H54 (cell line): Measurements from ENCODE around the gene EIF4E2.

Experiments
- DNase-seq: peaks from one replicate; pipeline ENCODE4 v3.0.0; 2011; ENCODE audit warnings: low spot score, mixed read lengths; ENCODE audit not compliant: insufficient read length
- FAIRE-seq: peaks from 3 replicates; lab custom pipeline; 2011; peaks lifted over from hg19 to GRCh38; lab: Jason Lieb, UNC
- POLR2A ChIP-seq: IDR thresholded peaks from 2 replicates; pipeline ENCODE4 v1.6.1; 2011; ENCODE audit warnings: low read depth, mild to moderate bottlenecking, low read length

EIF4E2 gene

DNA sequence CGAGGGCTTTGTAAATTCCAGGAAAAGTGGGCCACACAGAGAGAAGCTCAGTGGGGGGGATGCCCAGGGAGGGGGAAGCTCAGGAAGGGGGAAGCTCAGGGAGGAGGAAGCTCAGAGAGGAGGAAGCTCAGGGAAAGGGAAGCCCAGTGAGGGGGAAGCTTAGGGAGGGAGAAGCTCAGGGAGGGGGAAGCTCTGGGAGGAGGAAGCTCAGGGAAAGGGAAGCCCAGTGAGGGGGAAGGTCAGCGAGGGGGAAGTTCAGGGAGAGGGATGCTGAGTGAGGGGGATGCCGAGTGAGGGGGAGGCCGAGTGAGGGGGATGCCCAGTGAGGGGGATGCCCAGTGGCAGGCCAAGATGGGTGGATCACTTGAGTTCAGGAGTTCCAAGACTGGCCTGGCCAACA is 11.8 kb upstream of the EIF4E2 start:
- TF ChIP-seq POLR2A: no peak
- FAIRE-seq: no peak

DNA sequence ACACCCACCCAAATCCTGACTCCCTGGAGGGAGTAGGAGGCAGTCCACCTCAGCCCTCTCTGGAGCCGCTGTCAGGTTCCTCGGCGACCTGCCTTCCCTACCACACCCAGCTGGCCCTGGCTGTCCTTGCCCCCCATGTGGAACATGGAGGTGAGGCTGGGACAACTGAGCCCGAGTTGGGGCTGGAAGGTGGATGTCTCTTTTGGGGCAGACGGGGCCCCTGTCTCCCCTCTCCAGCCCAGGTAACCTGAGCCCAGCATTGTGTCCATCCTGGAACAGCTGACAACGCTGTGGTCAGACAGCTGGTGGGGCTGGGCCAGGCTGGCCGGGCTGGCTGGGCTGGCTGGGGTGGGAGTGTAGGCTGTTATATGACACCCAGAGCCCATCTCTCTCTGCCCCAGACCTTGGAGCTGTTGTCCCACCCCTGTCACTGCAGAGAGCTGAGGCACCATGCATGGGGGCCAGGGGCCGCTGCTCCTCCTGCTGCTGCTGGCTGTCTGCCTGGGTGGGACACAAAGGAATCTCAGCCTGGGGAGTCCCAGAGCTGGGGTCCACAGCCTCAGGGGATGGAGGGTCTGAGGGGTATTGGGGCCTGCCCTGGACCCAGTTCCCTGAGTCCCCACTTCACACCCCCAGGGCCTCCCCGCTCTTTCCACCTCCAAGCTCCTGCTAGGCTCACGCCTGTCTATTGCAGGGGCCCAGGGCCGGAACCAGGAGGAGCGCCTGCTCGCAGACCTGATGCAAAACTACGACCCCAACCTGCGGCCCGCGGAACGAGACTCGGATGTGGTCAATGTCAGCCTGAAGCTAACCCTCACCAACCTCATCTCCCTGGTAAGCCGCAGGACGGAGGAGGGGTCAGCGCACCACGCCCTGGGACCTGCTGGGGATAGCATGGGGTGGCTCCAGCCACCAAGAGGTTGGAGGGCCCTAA is 10.9 kb upstream of the EIF4E2 start, which contains the start of gene CHRNG:
Gene CHRNG, plus strand, starts transcription at position 395 of the 934 bp plus-strand sequence. Its CDS starts 56 bp downstream, at position 451.
- TF ChIP-seq POLR2A: no peak

More for the DNA sequence above, 11.8 kb upstream of the EIF4E2 start:
- no peak for DNase-seq

DNA sequence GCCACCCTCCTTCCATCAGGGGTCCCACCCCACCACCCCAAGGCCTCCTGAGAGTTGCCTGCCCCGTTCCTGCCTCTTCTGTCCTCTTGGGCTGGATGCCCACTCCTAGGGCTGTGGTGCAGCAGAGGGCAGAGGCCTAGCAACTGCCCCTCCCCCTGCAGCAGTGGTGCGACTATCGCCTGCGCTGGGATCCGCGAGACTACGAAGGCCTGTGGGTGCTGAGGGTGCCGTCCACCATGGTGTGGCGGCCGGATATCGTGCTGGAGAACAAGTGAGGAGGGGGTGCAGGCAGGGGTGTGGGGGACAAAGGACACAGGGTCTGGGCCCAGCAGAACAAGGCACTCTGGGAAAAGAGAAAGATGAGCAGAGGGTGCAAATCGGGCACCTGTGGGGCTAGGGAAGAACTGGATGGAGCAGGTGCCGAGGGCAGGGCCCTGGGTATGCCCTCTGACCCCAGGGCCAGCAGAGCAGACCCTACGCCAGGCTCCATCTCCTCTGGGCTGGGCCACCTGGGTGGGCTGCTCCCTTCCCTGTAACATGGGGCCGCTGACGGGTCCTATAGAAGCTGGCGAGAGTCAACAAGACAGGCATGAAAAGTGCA is 9.9 kb upstream of the EIF4E2 start:
- no peak for DNase-seq
- TF ChIP-seq POLR2A: no peak
- no peak for FAIRE-seq

More for the DNA sequence above, 10.9 kb upstream of the EIF4E2 start, which contains the start of gene CHRNG:
- DNase-seq: no peak
- FAIRE-seq: no peak

DNA sequence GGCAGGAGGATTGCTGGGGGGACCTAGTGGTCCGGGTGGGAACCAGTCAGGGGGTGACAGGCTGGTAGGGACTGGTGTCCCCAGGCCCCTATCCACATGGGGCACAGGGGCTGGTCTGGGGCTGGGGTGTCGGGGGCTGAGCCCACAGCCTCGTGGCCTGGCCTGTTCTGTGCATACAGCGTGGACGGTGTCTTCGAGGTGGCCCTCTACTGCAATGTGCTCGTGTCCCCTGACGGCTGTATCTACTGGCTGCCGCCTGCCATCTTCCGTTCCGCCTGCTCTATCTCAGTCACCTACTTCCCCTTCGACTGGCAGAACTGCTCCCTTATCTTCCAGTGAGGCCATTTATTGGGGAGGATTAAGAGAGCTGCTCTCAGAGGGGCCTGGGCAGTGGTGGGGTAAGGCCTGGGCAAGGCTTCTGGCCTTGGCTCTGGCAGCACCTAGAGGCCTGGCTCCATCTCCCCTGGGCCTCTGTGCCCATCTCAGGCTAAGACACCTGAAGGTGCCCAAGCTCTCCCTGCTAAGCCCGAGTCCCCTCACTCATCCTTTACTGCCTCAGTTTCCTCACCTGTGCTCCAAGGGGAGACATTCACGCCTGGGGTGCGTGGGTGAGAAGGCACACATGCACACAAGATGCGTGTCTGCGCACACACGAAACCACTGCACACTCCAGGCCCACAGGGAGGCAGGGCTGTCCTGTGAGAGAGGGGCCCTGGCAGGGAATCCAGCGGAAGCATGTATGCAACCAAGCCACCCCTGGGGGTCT is 9.1 kb upstream of the EIF4E2 start:
- no peak for FAIRE-seq
- no peak for DNase-seq
- no peak for TF ChIP-seq POLR2A

DNA sequence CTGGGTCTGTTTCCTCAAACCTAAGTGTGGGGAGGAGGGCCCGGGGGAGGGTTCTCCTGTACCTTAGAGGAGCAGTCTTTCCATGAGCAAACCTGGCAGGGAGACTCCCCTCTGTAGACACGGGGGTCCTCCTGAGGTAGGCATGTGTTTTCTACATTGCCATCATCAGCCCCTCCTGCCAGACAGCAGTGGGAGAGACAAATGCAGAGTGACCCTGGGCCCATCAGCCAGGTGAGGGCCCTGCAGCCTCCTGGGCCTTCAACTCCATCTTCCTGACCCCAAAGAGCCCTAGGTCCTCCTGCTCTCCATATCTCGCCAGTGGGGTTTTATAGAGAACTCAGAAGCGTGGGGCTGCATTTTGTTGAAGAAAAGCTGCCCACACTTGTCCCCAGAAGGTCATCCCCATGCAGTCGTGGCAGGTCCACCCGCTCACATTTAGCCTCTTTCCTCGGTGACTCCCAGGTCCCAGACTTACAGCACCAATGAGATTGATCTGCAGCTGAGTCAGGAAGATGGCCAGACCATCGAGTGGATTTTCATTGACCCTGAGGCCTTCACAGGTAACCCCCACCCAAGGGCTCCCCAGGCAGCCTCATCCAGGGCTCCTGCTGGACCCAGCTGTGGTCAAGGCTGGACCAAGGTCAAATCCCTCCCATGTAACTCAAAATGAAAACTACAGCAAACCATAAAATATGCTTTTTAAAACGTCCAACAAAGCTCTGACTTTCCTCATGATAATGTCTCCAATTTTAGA is 8.4 kb upstream of the EIF4E2 start:
- FAIRE-seq (no peak), DNase-seq (no peak)
- no peak for TF ChIP-seq POLR2A

DNA sequence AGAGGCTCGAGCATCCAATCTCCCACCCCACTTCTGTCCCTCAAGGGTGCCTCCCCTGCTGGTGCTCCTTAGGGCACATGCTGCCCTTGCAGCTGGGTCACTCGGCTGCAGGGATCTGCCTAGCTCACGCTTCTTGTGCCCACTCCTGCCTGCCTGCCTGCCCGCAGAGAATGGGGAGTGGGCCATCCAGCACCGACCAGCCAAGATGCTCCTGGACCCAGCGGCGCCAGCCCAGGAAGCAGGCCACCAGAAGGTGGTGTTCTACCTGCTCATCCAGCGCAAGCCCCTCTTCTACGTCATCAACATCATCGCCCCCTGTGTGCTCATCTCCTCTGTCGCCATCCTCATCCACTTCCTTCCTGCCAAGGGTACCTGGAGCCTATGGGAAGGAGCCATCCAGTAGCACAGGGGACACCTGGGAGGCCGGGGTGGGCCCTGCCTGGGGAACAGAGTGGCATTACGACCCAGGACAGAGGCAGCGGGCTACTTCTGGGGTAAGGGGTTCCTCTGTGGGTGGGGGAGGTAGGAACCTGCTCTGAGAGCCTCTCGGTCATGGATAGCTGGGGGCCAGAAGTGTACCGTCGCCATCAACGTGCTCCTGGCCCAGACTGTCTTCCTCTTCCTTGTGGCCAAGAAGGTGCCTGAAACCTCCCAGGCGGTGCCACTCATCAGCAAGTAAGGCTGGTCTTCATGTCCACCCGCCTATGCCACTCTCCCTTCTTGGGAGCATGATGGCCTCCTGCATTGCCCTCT is 7.6 kb upstream of the EIF4E2 start:
- DNase-seq: no peak
- no peak for FAIRE-seq
- TF ChIP-seq POLR2A: no peak

DNA sequence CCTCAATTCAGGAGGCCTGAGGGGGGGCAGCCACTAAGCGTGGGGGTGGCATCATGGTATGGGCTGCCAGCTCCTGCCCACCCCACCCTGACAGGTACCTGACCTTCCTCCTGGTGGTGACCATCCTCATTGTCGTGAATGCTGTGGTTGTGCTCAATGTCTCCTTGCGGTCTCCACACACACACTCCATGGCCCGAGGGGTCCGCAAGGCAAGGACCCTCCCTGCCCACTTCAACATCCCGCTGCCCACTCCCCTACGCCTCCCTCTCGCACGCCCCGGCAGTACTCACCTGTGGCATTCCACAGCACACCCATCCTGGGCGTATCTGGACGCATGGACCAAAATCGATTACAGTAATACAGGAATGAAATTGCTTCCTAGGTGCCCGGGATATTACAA is 7.0 kb upstream of the EIF4E2 start:
- no peak for TF ChIP-seq POLR2A
- no peak for FAIRE-seq
- DNase-seq: no peak

DNA sequence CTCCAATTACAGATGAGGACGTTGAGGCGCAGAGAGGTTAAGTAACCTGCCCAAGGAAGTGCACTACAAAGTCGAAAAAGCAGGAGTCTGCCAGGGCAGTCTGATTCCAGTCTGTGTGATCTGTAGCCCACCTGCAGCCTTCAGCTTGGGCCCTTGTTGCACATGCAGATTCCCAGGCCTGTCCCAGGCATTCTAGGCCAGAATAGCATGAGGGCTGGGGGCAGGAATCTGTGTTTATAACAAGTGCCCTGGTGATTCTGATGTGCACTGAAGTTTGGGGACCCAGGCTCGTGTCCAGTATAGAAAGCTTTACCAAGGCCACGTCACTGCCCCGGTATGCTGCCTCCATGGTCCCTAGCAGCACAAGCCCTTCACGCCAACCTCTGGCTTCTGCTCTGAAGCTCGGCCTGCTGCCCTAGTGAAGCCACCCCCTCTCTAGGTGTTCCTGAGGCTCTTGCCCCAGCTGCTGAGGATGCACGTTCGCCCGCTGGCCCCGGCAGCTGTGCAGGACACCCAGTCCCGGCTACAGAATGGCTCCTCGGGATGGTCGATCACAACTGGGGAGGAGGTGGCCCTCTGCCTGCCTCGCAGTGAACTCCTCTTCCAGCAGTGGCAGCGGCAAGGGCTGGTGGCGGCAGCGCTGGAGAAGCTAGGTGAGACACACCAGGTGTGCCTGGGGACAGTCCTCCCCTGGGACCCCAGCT is 6.4 kb upstream of the EIF4E2 start:
- DNase-seq (no peak), FAIRE-seq (no peak)

DNA sequence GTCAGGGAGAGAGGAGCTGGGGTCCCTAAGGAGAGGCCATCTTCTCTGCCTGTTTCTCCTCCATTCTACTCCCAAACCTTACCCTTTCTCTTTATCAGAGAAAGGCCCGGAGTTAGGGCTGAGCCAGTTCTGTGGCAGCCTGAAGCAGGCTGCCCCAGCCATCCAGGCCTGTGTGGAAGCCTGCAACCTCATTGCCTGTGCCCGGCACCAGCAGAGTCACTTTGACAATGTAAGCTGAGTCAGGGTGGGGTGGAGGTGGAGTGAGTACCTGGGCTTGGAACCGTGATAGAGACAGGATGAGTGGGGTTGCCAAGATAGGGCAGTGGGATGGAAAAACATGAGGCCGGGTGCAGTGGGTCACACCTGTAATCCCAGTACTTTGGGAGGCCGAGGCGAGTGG is 5.8 kb upstream of the EIF4E2 start:
- no peak for FAIRE-seq
- no peak for TF ChIP-seq POLR2A

More for the DNA sequence above, 6.4 kb upstream of the EIF4E2 start:
- no peak for TF ChIP-seq POLR2A

DNA sequence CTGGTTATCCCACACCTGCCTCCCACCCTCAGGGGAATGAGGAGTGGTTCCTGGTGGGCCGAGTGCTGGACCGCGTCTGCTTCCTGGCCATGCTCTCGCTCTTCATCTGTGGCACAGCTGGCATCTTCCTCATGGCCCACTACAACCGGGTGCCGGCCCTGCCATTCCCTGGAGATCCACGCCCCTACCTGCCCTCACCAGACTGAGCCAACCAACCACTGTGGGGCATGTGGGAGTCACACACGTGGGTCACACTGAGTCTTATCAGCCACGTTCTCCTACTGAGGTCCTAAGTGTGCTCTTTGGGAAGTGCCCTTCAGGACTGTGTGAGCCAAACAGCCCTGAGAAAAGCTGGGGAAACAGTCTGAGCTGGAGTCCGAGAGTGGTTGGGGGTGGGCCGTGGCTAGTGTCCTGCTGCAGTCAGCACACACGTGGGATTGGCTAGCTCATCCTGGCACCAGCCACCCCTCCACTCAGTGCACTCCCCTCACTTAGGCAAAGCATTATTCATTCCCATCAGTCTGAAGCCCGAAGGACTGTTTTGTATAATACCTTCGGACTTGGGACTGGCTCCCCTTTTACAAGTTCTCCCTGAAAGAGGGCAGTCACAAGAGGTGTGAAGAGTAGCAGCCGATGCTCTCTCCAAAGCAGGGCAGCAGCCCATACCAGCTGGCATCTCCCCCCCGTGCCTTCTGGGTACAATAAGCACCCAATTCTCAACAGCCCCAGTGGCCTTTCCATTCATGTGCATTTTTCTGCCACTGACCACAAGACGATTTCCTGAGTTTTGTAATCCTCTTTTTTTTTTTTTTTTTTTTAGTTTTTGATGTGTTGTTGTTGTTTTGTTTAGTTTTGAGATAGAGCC is 4.7 kb upstream of the EIF4E2 start:
- TF ChIP-seq POLR2A: no peak
- FAIRE-seq: no peak
- DNase-seq: no peak

More for the DNA sequence above, 5.8 kb upstream of the EIF4E2 start:
- DNase-seq: no peak

DNA sequence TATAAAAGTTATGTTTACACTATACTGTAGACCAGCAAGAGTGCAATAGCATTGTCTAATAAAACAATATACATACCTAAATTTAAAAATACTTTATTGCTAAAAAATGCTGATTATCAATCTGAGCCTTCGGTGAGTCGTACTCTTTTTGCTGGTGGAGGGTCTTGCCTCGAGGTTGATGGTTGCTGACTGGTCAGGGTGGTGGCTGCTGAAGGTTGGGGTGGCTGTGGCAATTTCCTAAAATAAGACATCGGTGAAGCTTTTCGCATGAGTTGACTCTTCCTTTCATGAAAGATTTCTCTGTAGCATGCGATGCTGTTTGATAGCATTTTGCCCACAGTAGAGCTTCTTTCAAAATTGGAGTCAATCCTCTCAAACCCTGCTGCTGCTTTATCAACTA is 2.5 kb upstream of the EIF4E2 start:
- no peak for TF ChIP-seq POLR2A
- DNase-seq (no peak), FAIRE-seq (no peak)
